ENCODE data around the gene VIPR2.
"Not testable (repeated sequence)": the region's sequence is repeated elsewhere in the genome, so short reads cannot be mapped to it uniquely, and the experiment has no call there.

VIPR2 gene

DNA sequence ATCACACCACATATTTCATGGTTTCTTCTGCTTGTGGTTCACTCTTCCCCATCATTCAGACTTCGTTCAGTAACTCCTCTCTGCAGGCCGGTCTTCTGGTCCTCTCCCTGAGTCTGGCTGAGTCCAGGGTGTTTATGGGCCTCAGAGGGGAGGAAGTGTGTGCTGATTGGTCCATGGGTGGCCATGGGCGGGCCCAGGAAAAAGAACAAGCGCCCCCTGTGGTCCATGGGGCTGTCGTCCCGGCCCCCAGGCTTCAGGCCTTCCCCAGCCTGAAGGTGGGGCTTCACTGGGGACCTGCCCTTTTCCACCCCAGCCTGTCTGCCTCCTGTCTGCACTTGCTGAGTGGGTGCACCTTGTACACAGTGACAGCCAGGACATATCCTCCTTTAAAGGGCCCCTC is 123.7 kb downstream of the VIPR2 start:
- no peak for DNase-seq

- no peak for DNase-seq
Measured at GRCh38 chr7:159019111-159019510, 125.6 kb downstream of the VIPR2 start.

GRCh38 chr7:159017741-159018140 is 126.9 kb downstream of the VIPR2 start:
- DNase-seq, result no peak

- no peak for DNase-seq
Measured at GRCh38 chr7:159017210-159017609, 127.5 kb downstream of the VIPR2 start.

DNA sequence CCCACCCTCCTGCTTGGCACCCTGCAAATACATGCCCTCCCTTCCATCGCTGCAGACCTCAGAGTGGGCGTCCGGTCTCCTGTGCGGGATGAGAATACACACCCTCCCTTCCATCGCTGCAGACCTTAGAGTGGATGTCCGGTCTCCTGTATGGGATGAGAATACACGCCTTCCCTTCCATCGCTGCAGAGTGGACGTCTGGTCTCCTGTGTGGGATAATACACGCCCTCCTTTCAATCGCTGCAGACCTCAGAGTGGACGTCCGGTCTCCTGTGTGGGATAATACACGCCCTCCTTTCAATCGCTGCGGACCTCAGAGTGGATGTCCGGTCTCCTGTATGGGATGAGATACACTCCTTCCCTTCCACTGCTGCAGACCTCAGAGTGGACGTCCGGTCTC is 128.1 kb downstream of the VIPR2 start:
- no peak for DNase-seq

GRCh38 chr7:159015454-159016410 is 128.9 kb downstream of the VIPR2 start:
- DNase-seq, result no peak

DNA sequence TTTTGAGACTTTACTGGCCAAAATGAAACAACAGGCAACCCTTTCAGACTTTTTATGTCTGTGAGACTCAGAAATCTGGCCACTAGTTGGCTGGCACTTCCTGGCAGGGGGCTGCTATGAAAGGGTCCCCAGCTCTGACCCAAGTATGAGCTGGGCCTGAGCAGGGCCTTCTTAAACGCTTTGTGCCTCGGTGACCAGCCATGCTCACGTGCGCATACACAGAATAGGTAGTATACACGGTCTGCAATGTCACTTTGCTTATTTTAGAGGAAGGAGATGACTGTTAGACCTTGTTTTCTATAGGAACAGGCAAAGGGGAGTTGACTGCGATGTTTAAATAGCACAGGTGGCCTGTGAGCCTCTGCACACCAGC is 129.6 kb downstream of the VIPR2 start:
- no peak for DNase-seq

DNA sequence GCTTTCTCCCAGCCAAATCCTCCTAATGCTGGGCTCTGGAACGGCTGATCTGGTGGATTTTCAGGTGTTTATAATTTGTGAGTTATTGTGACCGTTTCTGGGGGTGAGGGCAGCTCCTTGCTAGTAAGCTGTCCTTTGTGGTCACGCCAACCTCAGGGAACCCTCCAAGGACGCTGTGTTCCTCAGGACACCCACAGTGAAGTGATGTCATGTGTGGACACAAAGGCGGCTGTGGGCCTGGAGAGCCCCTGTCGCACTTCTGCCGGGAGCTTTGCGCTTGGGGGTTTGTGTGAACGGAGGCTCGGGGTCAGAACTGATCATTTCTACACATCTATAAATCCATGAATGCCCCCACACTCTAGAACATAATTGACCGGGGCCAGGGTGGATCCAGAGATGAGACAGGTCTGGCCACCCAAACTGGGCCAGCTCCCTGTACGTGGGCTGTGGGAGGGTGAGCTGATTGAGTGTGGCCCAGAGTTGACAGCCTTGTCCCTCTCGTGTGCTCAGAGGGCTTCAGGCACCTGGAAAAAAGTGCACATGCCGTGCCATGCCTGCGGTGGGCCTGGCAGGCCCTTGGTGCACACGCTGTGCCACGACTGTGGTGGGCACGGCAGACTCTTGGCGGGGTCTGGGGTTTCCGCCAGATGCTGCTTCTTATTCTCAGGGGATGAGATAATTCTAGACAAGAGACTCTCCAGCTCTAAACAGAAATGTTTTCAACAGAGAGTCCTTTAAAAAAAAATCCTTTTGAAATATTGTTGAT is 130.2 kb downstream of the VIPR2 start:
- DNase-seq, result no peak

- DNase-seq, result no peak
Measured at GRCh38 chr7:159013825-159014289, 130.8 kb downstream of the VIPR2 start.

GRCh38 chr7:159013181-159013690 is 131.4 kb downstream of the VIPR2 start:
- no peak for DNase-seq

DNA sequence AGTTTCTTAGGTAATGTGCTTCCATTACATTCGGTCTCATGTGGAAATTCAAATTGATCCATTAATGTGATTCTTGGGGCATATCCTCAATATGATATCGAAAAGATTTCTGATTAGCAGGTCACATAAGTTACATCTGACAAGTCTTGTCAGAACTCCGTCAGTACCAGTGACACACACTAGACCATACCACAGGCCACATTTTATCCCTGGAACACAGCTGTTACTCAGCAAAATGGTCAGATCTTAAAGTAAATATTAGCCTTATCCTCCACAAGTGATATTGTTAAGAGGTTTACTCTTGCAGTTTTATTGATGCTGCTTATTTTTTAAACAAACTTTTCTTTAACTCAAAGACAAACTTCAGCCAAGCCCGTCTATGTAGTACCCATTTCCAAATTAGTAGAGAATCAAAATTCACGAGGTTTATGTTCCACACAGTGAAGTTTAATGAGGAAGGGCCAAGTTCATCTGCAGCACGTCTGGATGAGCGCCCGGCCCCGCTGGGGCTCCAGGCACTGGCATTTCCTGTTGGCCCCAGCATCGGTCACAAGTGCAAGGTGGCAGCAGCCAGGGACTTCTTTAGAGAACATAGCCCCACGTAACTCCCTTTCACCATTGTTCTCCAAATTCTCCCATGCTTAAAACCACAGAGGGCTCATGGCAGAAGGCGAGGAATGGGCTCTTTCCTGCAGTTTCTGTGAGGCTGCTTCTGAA is 132.2 kb downstream of the VIPR2 start:
- DNase-seq, result no peak

DNA sequence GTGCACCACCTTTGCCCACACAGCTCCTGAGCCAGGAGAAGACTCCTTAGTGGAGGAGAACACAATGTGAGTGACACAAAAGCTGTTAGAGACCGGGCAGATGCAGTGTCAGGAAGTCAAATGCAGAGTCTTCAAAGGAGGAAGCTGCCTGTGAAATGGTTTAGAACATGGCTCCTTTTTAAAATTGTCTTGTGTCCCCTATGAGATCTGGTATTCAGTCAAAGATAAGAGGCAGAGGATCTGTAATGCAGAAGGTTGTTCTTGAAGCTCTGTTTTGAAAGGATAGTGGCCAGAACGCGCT is 133.0 kb downstream of the VIPR2 start:
- no peak for DNase-seq

DNA sequence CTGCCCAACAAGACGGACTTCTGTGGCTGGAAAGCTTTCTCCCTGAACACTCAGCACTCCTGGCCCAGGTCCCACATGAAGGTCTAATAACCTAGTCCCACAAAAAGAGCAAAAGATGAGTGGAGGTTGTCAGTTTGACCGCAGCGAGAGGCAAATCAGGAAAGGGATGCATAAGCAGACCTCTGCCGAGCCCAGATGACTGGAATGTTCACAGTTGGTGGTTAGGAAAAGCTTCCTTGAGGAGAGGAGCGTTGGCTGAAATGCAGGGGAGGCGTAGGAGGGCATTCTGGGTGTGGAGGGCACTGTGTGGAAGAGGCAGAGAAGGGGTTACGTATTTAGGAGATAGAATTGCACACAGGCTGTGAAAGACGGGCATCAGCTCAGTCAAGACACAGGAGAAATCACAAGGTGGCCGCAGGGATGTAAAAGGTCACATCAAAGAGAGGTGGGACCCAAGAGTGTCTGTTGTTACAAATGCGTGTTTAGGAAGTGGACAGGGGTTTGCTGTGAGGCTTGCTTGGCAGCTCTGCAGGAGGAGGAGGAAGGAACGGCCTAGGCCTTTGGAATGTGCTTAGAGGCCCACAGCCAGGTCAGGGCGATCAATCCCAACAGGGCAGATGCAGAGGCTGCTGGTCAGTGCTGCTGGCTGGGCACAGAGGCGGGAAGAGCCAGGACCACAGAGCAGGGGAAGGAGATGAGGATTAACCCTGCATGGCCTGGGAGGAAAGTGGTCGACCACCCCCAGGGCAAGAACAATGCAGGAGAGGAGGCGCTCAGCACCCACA is 133.5 kb downstream of the VIPR2 start:
- no peak for DNase-seq

DNA sequence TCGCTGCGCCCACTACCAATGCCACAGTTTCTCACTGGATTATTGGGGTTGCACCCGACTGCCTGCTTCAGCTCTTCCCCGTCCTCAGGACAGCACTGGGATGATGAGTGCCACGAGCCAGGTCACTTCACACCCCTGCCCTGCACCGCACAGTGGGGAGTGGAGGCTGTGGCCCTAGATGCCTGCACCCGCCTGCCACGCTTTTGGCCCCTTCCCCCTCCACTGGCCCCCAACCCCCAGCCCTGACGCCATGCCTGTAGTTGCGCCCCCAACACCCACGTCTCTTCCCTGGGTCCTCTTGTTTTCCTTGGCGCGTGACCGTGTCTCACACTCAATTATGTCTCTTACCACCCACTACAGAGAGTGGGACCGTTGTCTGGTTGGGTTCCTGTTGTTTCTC is 134.3 kb downstream of the VIPR2 start:
- no peak for DNase-seq

- DNase-seq, result no peak
Measured at GRCh38 chr7:159009951-159010350, 134.7 kb downstream of the VIPR2 start.

DNA sequence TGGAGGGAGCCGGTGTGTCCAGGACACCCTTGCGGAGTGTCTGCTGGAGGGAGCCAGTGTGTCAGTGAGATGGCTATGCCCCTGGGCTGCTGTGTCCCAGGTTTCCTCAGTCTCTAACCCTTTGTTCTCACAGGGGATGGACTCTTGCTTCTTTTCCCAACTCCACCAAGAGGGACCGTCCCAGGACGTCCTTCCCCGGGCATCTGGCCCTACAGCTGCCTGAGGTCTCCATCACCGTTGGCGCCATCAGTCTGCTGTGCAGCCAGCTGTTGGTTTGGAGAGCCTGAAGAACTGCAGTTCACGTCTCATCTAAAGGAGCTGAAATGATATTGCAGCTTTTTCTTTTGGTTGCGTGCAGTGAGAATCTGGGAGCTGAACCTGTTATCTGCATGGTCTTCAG is 136.2 kb downstream of the VIPR2 start:
- DNase-seq, result no peak

DNA sequence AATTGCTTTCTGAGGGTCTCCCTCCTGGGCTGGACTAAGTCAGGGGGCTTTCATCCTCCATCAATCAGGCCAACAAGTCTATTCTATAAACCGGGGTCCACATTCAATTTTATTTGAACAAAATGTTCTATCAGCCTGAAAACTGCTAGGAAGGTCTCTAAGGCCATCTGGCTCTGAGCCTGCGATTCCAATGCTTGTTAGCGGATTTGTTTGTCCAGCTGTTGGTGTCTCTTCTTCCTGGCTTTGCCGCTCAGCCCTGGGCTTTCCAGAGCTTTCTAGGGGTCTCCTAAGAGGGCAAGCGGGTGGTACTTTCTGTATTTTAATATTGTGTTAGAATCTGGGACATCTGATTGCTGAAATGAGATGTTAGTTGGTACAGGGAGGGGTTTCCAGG is 136.7 kb downstream of the VIPR2 start:
- no peak for DNase-seq

GRCh38 chr7:159007364-159007995 is 137.2 kb downstream of the VIPR2 start:
- DNase-seq, result no peak

GRCh38 chr7:159006610-159007130 is 138.0 kb downstream of the VIPR2 start:
- no peak for DNase-seq

GRCh38 chr7:159006022-159006609 is 138.6 kb downstream of the VIPR2 start:
- not testable (repeated sequence) for DNase-seq

DNA sequence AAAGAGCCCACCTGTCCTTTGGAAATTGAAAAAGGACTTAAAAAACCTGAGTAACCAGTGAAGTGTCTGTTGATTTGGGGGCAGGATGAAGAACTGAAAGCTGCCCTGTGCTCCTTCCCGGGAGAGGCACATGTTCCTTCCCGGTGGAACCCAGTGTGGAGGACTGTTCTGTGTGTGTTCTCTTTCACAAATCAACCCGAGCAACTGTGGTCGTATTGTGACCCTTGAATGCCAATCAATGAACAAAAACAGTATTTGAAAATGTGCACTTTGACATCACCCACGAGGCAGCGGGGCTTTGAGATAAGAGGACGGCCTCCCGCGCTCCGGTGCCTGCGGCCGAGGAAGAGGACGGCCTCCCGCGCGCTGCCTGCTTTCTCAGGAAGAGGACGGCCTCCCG is 139.0 kb downstream of the VIPR2 start:
- DNase-seq, result no peak

All from activated effector memory CD4-positive, alpha-beta T cell treated with Interleukin-2 at 50 U/mL for 16 hours (primary cell).